Fibroblast of lung (primary cell): ENCODE data around the gene SMARCA5. TPM values are rescaled to one million over a fixed set of nuclear protein-coding genes. Genes with fewer than 3 reads are reported as not detected.

Experiments
- DNase-seq, 2 donors: peaks; one replicate each; pipeline versions ENCODE4 v3.0.0 to v3.0.0-alpha.2; 2010; ENCODE audit warnings: low read depth in 2 of 2
- H2AFZ ChIP-seq: 2 replicates; pipeline ENCODE4 v1.5.1; 2012; ENCODE audit warnings: low read length, control low read depth, inconsistent platforms
- H3K27ac ChIP-seq: 2 replicates; pipeline ENCODE4 v1.5.1; 2011; ENCODE audit warnings: low read length, control low read depth; ENCODE audit not compliant: insufficient read depth
- H3K27me3 ChIP-seq: 2 replicates; pipeline ENCODE4 v1.5.1; 2011; ENCODE audit warnings: mild to moderate bottlenecking, low read length; ENCODE audit not compliant: control insufficient read depth, insufficient read depth
- H3K36me3 ChIP-seq: 2 replicates; pipeline ENCODE4 v1.5.1; 2011; ENCODE audit warnings: low read length; ENCODE audit not compliant: control insufficient read depth, insufficient read depth
- H3K4me1 ChIP-seq: 2 replicates; pipeline ENCODE4 v1.5.1; 2011; ENCODE audit warnings: low read length; ENCODE audit not compliant: control insufficient read depth, insufficient read depth; ENCODE audit errors: extremely low read depth
- H3K4me2 ChIP-seq: 2 replicates; pipeline ENCODE4 v1.5.1; 2011; ENCODE audit warnings: low read length, control low read depth; ENCODE audit not compliant: insufficient read depth; ENCODE audit errors: extremely low read depth
- H3K4me3 ChIP-seq, 4 experiments: fragments of 200-600 bp in 1 of 4; sonication (generic) in 1 of 4; replicated peaks in 1 of 4; 2 replicates each; pipeline ENCODE4 v1.5.1; 2011 to 2016; ENCODE audit warnings: low read length in 4 of 4, low read depth in 3 of 4, mild to moderate bottlenecking in 3 of 4, control low read depth in 2 of 4, inconsistent platforms in 1 of 4, mixed read lengths in 1 of 4; ENCODE audit not compliant: insufficient read depth in 1 of 4; ENCODE audit errors: control extremely low read depth in 1 of 4
- H3K79me2 ChIP-seq: 2 replicates; pipeline ENCODE4 v1.5.1; 2012; ENCODE audit warnings: mild to moderate bottlenecking, low read length, inconsistent platforms; ENCODE audit not compliant: control insufficient read depth, insufficient read depth
- H3K9ac ChIP-seq: 2 replicates; pipeline ENCODE4 v1.5.1; 2011; ENCODE audit warnings: mild to moderate bottlenecking, low read length, control low read depth; ENCODE audit not compliant: insufficient read depth
- H3K9me3 ChIP-seq: 2 replicates; pipeline ENCODE4 v1.5.1; 2012; ENCODE audit warnings: low read depth, low read length; ENCODE audit not compliant: control insufficient read depth, insufficient read depth
- H4K20me1 ChIP-seq: 2 replicates; pipeline ENCODE4 v1.5.1; 2011; ENCODE audit warnings: low read length; ENCODE audit not compliant: control insufficient read depth, insufficient read depth; ENCODE audit errors: extremely low read depth
- EZH2 ChIP-seq: IDR thresholded peaks from 2 replicates; pipeline ENCODE4 v1.5.1; 2012; ENCODE audit warnings: low read length, control low read depth, mild to moderate bottlenecking; ENCODE audit errors: missing control alignments
- polyA plus RNA-seq, 2 donors: library from polyadenylated mRNA; depleted of rRNA in 1 of 2; stranded (reverse) in 1 of 2; unstranded in 1 of 2; fragments of >200 nt; gene quantifications; 2 replicates each; pipeline ENCODE4 v1.2.1, GENCODE V29; 2011 to 2012; ENCODE audit warnings: missing spikeins in 1 of 2
- total RNA-seq: library from RNA; depleted of rRNA; stranded (reverse); fragments of >200 nt; gene quantifications from 2 replicates; pipeline ENCODE4 v1.2.1, GENCODE V29; 2014
- TF ChIP-seq, protein P1 (sequence below), 2 donors: IDR thresholded peaks in 1 of 2; conservative IDR thresholded peaks in 1 of 2; 1 replicate in 1 of 2; 2 replicates in 1 of 2; pipeline ENCODE4 v1.5.1; 2011 to 2012; ENCODE audit warnings: low read length in 2 of 2, control low read depth in 1 of 2, inconsistent platforms in 1 of 2, low read depth in 1 of 2, mild to moderate bottlenecking in 1 of 2

The SMARCA5 gene
- total and polyA plus RNA-seq, 2 donors (not counting 1 experiment from before 2014, with no cell fraction given): 22.9 to 53.3 TPM

- Histone ChIP-seq H3K4me1 (peaks cover 2% of the 10 kb centered on the region), H3K36me3 (peaks cover 2% of the 10 kb centered on the region), H3K4me3 (peak overlapping the region; percentile 60 to 94 (median 84)), H3K9ac (peak overlapping the region; percentile 98), H4K20me1 (peaks cover 3% of the 10 kb centered on the region), H3K4me2 (peak overlapping the region; percentile 75), H3K9me3 (no peaks in the 10 kb centered on the region), H2AFZ (peak overlapping the region; percentile 100), H3K79me2 (peaks cover 44% of the 10 kb centered on the region), H3K27ac (peak overlapping the region; percentile 98), H3K27me3 (no peaks in the 10 kb centered on the region)
- no peak for DNase-seq
- TF ChIP-seq, protein P1, sequence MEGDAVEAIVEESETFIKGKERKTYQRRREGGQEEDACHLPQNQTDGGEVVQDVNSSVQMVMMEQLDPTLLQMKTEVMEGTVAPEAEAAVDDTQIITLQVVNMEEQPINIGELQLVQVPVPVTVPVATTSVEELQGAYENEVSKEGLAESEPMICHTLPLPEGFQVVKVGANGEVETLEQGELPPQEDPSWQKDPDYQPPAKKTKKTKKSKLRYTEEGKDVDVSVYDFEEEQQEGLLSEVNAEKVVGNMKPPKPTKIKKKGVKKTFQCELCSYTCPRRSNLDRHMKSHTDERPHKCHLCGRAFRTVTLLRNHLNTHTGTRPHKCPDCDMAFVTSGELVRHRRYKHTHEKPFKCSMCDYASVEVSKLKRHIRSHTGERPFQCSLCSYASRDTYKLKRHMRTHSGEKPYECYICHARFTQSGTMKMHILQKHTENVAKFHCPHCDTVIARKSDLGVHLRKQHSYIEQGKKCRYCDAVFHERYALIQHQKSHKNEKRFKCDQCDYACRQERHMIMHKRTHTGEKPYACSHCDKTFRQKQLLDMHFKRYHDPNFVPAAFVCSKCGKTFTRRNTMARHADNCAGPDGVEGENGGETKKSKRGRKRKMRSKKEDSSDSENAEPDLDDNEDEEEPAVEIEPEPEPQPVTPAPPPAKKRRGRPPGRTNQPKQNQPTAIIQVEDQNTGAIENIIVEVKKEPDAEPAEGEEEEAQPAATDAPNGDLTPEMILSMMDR (conservative IDR thresholded peaks at IDR 0.05 in 1 of 2, IDR thresholded peaks at IDR 0.05 in 1 of 2; ENCODE audit: low read depth in 1 of 2, low read length in 2 of 2): no peak
- no peak for TF ChIP-seq EZH2
Observed at GRCh38 chr4:143512978-143513313, 556 bp upstream of the SMARCA5 start.

- no peak for TF ChIP-seq EZH2
- TF ChIP-seq, protein P1 (conservative IDR thresholded peaks at IDR 0.05 in 1 of 2, IDR thresholded peaks at IDR 0.05 in 1 of 2; ENCODE audit: low read depth in 1 of 2, low read length in 2 of 2): no peak
- peak overlapping the region; percentile 84 for H2AFZ ChIP-seq
- H4K20me1 ChIP-seq: peaks cover 3% of the 10 kb centered on the region
- no peak for DNase-seq
- H3K27me3 ChIP-seq: no peaks in the 10 kb centered on the region
- H3K9me3 ChIP-seq: no peaks in the 10 kb centered on the region
- peaks cover 54% of the 10 kb centered on the region for H3K79me2 ChIP-seq
- H3K36me3 ChIP-seq: peaks cover 2% of the 10 kb centered on the region
- H3K4me3 ChIP-seq: peak overlapping the region; percentile 60 to 94 (median 84)
- peak overlapping the region; percentile 98 for H3K27ac ChIP-seq
- peak overlapping the region; percentile 68 for H3K4me2 ChIP-seq
- peaks cover 2% of the 10 kb centered on the region for H3K4me1 ChIP-seq
- H3K9ac ChIP-seq: peak overlapping the region; percentile 98
Observed at GRCh38 chr4:143514169-143514495, 630 bp downstream of the SMARCA5 start.

GRCh38 chr4:143514497-143514896, 995 bp downstream of the SMARCA5 start:
- H2AFZ ChIP-seq: no peak overlapping the region
- no peaks in the 10 kb centered on the region for H3K27me3 ChIP-seq
- H3K4me3 ChIP-seq: peak overlapping the region; percentile 60 to 94 (median 84)
- H3K79me2 ChIP-seq: peaks cover 58% of the 10 kb centered on the region
- H3K4me2 ChIP-seq: peak overlapping the region; percentile 86
- peaks cover 3% of the 10 kb centered on the region for H4K20me1 ChIP-seq
- peak; percentile 58 to 67 for DNase-seq
- no peaks in the 10 kb centered on the region for H3K9me3 ChIP-seq
- peak overlapping the region; percentile 98 for H3K27ac ChIP-seq
- H3K36me3 ChIP-seq: peaks cover 2% of the 10 kb centered on the region
- peaks cover 2% of the 10 kb centered on the region for H3K4me1 ChIP-seq
- TF ChIP-seq, protein P1 (conservative IDR thresholded peaks at IDR 0.05 in 1 of 2, IDR thresholded peaks at IDR 0.05 in 1 of 2; ENCODE audit: low read depth in 1 of 2, low read length in 2 of 2): no peak
- no peak for TF ChIP-seq EZH2
- peak overlapping the region; percentile 98 for H3K9ac ChIP-seq
